NB4 (cell line): Measurements from ENCODE around the gene F2RL2.

ENCODE experiments used
- CTCF ChIP-seq: IDR thresholded peaks from one replicate; pipeline ENCODE4 v1.5.1; 2012; ENCODE audit warnings: low read depth, low read length
- MYC ChIP-seq: IDR thresholded peaks from 2 replicates; pipeline ENCODE4 v1.6.1; 2011; ENCODE audit warnings: low read depth, low read length
- POLR2A ChIP-seq: IDR thresholded peaks from 2 replicates; pipeline ENCODE4 v1.6.1; 2011; ENCODE audit warnings: mild to moderate bottlenecking; ENCODE audit not compliant: insufficient read length; ENCODE audit errors: extremely low read depth

GRCh38 chr5:76604838-76605237 lies 18.4 kb downstream of the F2RL2 start:
- TF ChIP-seq POLR2A (no peak), MYC (no peak), CTCF (no peak)
